ENCODE data around the gene CLK4. TPM values are rescaled to one million over a fixed set of nuclear protein-coding genes. Genes with fewer than 3 reads are reported as not detected.

Gene CLK4
- total and polyA plus RNA-seq, 2 of the 8 experiments (the other 6 are each of a cell fraction or from before 2014, with no cell fraction given), result 8.1 to 12.6 TPM

- TF ChIP-seq CHD7 (IDR thresholded peaks at IDR 0.05; ENCODE audit: insufficient replicate concordance, low read length) (no peak), EGR1 (IDR thresholded peaks at IDR 0.05; ENCODE audit: borderline replicate concordance, low read depth, low read length) (no peak), SIX5 (IDR thresholded peaks at IDR 0.05; ENCODE audit: low read depth, low read length) (no peak), BCL11A (IDR thresholded peaks at IDR 0.05; ENCODE audit: low read depth in 2 of 2, low read length in 2 of 2) (no peak), SP4 (IDR thresholded peaks at IDR 0.05; ENCODE audit: low read length) (no peak), KDM5A (IDR thresholded peaks at IDR 0.05; ENCODE audit: low read length) (no peak), CHD1 (IDR thresholded peaks at IDR 0.05; ENCODE audit: low read depth, low read length) (no peak), EZH2 (IDR thresholded peaks at IDR 0.05; ENCODE audit: low read depth, low read length, severe bottlenecking) (no peak), TAF1 (IDR thresholded peaks at IDR 0.05; ENCODE audit: low read depth, low read length) (no peak), TBP (IDR thresholded peaks at IDR 0.05; ENCODE audit: low read depth, low read length) (no peak)
Measured at GRCh38 chr5:178555005-178555404, 71.8 kb downstream of the CLK4 start (continued).

Measured in H1 (cell line).